A549 (cell line): ENCODE results near the gene CMTM4. TPM values are rescaled to one million over a fixed set of nuclear protein-coding genes. Genes with fewer than 3 reads are reported as not detected.

Source experiments
- ATAC-seq, 2 experiments: fragments of 200-7000 bp in 1 of 2; fragments of >200 bp in 1 of 2; cut with Nextera tagmentation in 1 of 2; cut with Tn5 transposase in 1 of 2; 3 replicates each; pipeline versions ENCODE4 v1.8.0 to v1.9.1; 2018 to 2020; ENCODE audit warnings: mild to moderate bottlenecking in 1 of 2, moderate library complexity in 1 of 2
- CTCF ChIA-PET: fragments of 300-600 bp; sonication (Branson Sonifier 250); formaldehyde crosslinking; extraction: SDS; loops from one replicate; lab custom pipeline; 2021; ENCODE audit warnings: antibody characterized with exemption, inconsistent platforms; lab: Yijun Ruan, JAX
- POLR2A ChIA-PET: fragments of 350-600 bp; formaldehyde crosslinking; extraction: SDS; loops from one replicate; lab custom pipeline; 2021; ENCODE audit warnings: antibody characterized with exemption, inconsistent platforms; lab: Yijun Ruan, JAX
- DNase-seq, 2 experiments: peaks; one replicate each; pipeline versions ENCODE4 v3.0.0 to v3.0.0-alpha.2; 2011 to 2016; ENCODE audit warnings: low read depth in 1 of 2, low spot score in 1 of 2
- FAIRE-seq: peaks from 2 replicates; lab custom pipeline; 2011; peaks lifted over from hg19 to GRCh38; lab: Jason Lieb, UNC
- H3K27ac ChIP-seq, 2 experiments: fragments of >200 bp; sonication (Bioruptor Twin); formaldehyde crosslinking; 3 replicates each; pipeline ENCODE4 v1.5.1; 2016 to 2017
- H3K4me1 ChIP-seq: fragments of >200 bp; sonication (Bioruptor Twin); formaldehyde crosslinking; 3 replicates; pipeline ENCODE4 v1.6.1; 2016
- H3K4me2 ChIP-seq: fragments of >200 bp; sonication (Bioruptor Twin); formaldehyde crosslinking; 3 replicates; pipeline ENCODE4 v1.6.1; 2016
- H3K4me3 ChIP-seq: fragments of >200 bp; sonication (Bioruptor Twin); formaldehyde crosslinking; 3 replicates; pipeline ENCODE4 v1.5.1; 2016
- H3K9me3 ChIP-seq: fragments of >200 bp; sonication (Bioruptor Twin); formaldehyde crosslinking; 3 replicates; pipeline ENCODE4 v1.6.1; 2016
- BHLHE40 ChIP-seq: IDR thresholded peaks from 2 replicates; pipeline ENCODE4 v1.6.1; 2012; ENCODE audit warnings: low read depth, low read length, inconsistent platforms
- E2F6 ChIP-seq: IDR thresholded peaks from 2 replicates; pipeline ENCODE4 v1.6.1; 2012; ENCODE audit warnings: low read depth, borderline replicate concordance
- EHF ChIP-seq: fragments of 250-450 bp; sonication (Bioruptor Pico); IDR thresholded peaks from 2 replicates; pipeline ENCODE4 v1.5.0; 2020; ENCODE audit warnings: mild to moderate bottlenecking
- EHMT2 ChIP-seq: fragments of 200-600 bp; sonication (generic); IDR thresholded peaks from 2 replicates; pipeline ENCODE4 v1.6.1; 2016; ENCODE audit warnings: antibody characterized with exemption, low read depth, mild to moderate bottlenecking, moderate library complexity
- EP300 ChIP-seq, 2 experiments: fragments of >200 bp; sonication (Bioruptor Twin); formaldehyde crosslinking; IDR thresholded peaks; 2 replicates in 1 of 2; 3 replicates in 1 of 2; pipeline ENCODE4 v1.6.1; 2016 to 2017
- FOSL2 ChIP-seq, 2 experiments: fragments of 450-650 bp in 1 of 2; fragments of >200 bp in 1 of 2; sonication (Bioruptor Twin) in 1 of 2; formaldehyde crosslinking; IDR thresholded peaks; 2 replicates each; pipeline versions ENCODE4 v1.5.0 to v1.6.1; 2016 to 2020; ENCODE audit warnings: mild to moderate bottlenecking in 1 of 2, moderate library complexity in 1 of 2
- FOXS1 ChIP-seq: fragments of 250-450 bp; sonication (Bioruptor Pico); IDR thresholded peaks from 2 replicates; pipeline ENCODE4 v1.5.0; 2020; ENCODE audit warnings: mild to moderate bottlenecking, moderate library complexity
- HMGXB4 ChIP-seq: fragments of 250-450 bp; sonication (Bioruptor Pico); IDR thresholded peaks from 2 replicates; pipeline ENCODE4 v1.5.0; 2021; ENCODE audit warnings: mild to moderate bottlenecking, moderate library complexity, borderline replicate concordance
- KDM1A ChIP-seq: fragments of 200-600 bp; sonication (generic); IDR thresholded peaks from 2 replicates; pipeline ENCODE4 v1.6.1; 2016; ENCODE audit warnings: low read depth, mild to moderate bottlenecking
- MAX ChIP-seq: IDR thresholded peaks from 2 replicates; pipeline ENCODE4 v1.6.1; 2012
- MYC ChIP-seq: IDR thresholded peaks from 2 replicates; pipeline ENCODE4 v1.6.1; 2012; ENCODE audit warnings: mild to moderate bottlenecking, inconsistent platforms, low read length, improper control_type of control experiment, borderline replicate concordance
- NR3C1 ChIP-seq: fragments of >200 bp; sonication (Bioruptor Twin); formaldehyde crosslinking; IDR thresholded peaks from 3 replicates; pipeline ENCODE4 v1.6.1; 2017
- PBX3 ChIP-seq: IDR thresholded peaks from 2 replicates; pipeline ENCODE4 v1.6.1; 2012
- RARB ChIP-seq: fragments of 250-450 bp; sonication (Bioruptor Pico); IDR thresholded peaks from 2 replicates; pipeline ENCODE4 v1.8.0; 2021; ENCODE audit warnings: mild to moderate bottlenecking, moderate library complexity
- RFX5 ChIP-seq: fragments of 450-650 bp; IDR thresholded peaks from 2 replicates; pipeline ENCODE4 v1.7.1; 2014; ENCODE audit warnings: antibody characterized with exemption, mild to moderate bottlenecking, moderate library complexity
- SMC3 ChIP-seq: fragments of >200 bp; sonication (Bioruptor Twin); formaldehyde crosslinking; IDR thresholded peaks from 3 replicates; pipeline ENCODE4 v1.6.1; 2018; ENCODE audit warnings: inconsistent platforms
- SREBF2 ChIP-seq: fragments of 450-650 bp; IDR thresholded peaks from 2 replicates; pipeline ENCODE4 v1.6.1; 2014; ENCODE audit warnings: mild to moderate bottlenecking, moderate library complexity
- TFCP2L1 ChIP-seq: fragments of 250-450 bp; sonication (Bioruptor Pico); IDR thresholded peaks from 2 replicates; pipeline ENCODE4 v1.5.0; 2021; ENCODE audit warnings: mild to moderate bottlenecking
- TP53 ChIP-seq: fragments of 250-450 bp; sonication (Bioruptor Pico); IDR thresholded peaks from 2 replicates; pipeline ENCODE4 v1.5.0; 2021; ENCODE audit warnings: mild to moderate bottlenecking, moderate library complexity
- ZC3H11A ChIP-seq: fragments of 450-650 bp; IDR thresholded peaks from 2 replicates; pipeline ENCODE4 v1.6.1; 2014; ENCODE audit warnings: antibody characterized with exemption, mild to moderate bottlenecking
- WGBS: methylation state at CpG from one replicate; pipeline ENCODE4 v1.1.6; 2017; ENCODE audit errors: missing lambda C conversion rate; 5-methylcytosine and 5-hydroxymethylcytosine counted together
- polyA plus RNA-seq, 4 experiments: library from polyadenylated mRNA; depleted of rRNA in 3 of 4; stranded (reverse); fragments of >200 nt; fragmentation: RNase III in 1 of 4; extraction: RNeasy Plus Mini Kit Qiagen cat#74134 plus additional on column Dnase treatment in 1 of 4; gene quantifications; 2 replicates in 3 of 4; 3 replicates in 1 of 4; pipeline ENCODE4 v1.2.3, GENCODE V29; 2011 to 2017

CMTM4 gene
- polyA plus RNA-seq, 2 of the 4 experiments (the other 2 are of a cell fraction), result 24.8 to 58.6 TPM

- no peak for TF ChIP-seq MYC
- no peak for TF ChIP-seq SMC3
- no peak for TF ChIP-seq BHLHE40
- TF ChIP-seq KDM1A, result no peak
- TF ChIP-seq EHMT2, result no peak
- TF ChIP-seq, all 56 proteins: peak for 0
These were observed 14.9 kb downstream of the CMTM4 start (continued) for GRCh38 chr16:66681676-66682075.

- H3K4me3 ChIP-seq, result no peak overlapping the region
- H3K27ac ChIP-seq, result no peak overlapping the region
- TF ChIP-seq TFCP2L1 (CRISPR knock-in tag), result no peak
- TF ChIP-seq PBX3, result no peak
- TF ChIP-seq EP300 (IDR thresholded peaks at IDR 0.05), result no peak
- TF ChIP-seq MAX, result no peak
- TF ChIP-seq TP53, result no peak
- no peak for TF ChIP-seq FOSL2 (IDR thresholded peaks at IDR 0.05)
- TF ChIP-seq FOSL2 (CRISPR knock-in tag; IDR thresholded peaks at IDR 0.05), result no peak
- no peak for TF ChIP-seq E2F6
- no peak for TF ChIP-seq MYC
- TF ChIP-seq HMGXB4 (CRISPR knock-in tag), result no peak
- no peak for TF ChIP-seq EHF
- no peak for TF ChIP-seq ZC3H11A
- TF ChIP-seq EHMT2, result no peak
- TF ChIP-seq SREBF2, result no peak
- no peak for TF ChIP-seq RARB (CRISPR knock-in tag)
- no peak for TF ChIP-seq NR3C1
- TF ChIP-seq FOXS1 (CRISPR knock-in tag), result no peak
- ATAC-seq (no peak), DNase-seq (no peak), FAIRE-seq (no peak)
- ChIA-PET POLR2A (interaction anchor here (0.5 kb wide), 1 partner anchor 63 kb away, joined by 8 read pairs; no protein-coding TSS in a partner anchor), CTCF (interaction anchor here (0.9 to 8.0 kb wide), 3 partner anchors 12 to 217 kb away, joined by 3 to 53 read pairs (median 3); no protein-coding TSS in a partner anchor)
- no peaks in the 10 kb centered on the region for H3K9me3 ChIP-seq
- H3K4me2 ChIP-seq, result no peak overlapping the region
- no peaks in the 10 kb centered on the region for H3K4me1 ChIP-seq
- WGBS, result 95% methylated on average over 2 of the region's 2 CpGs
These were observed 18.2 kb downstream of the CMTM4 start for GRCh38 chr16:66678337-66678736.

GRCh38 chr16:66677836-66678235, 18.7 kb downstream of the CMTM4 start:
- H3K4me1 ChIP-seq, result no peaks in the 10 kb centered on the region
- CTCF ChIA-PET, result interaction anchor here (0.7 to 8.0 kb wide), 6 partner anchors 12 to 218 kb away, joined by 3 to 53 read pairs (median 3); no protein-coding TSS in a partner anchor
- H3K27ac ChIP-seq, result no peak overlapping the region
- POLR2A ChIA-PET, result no interaction called here
- DNase-seq, result no peak
- no peak overlapping the region for H3K4me3 ChIP-seq
- H3K4me2 ChIP-seq, result no peak overlapping the region
- TF ChIP-seq RFX5 (no peak), FOSL2 (IDR thresholded peaks at IDR 0.05) (no peak), FOSL2 (CRISPR knock-in tag; IDR thresholded peaks at IDR 0.05) (no peak)
- TF ChIP-seq, all 56 proteins: peak for 0
- WGBS, result 95% methylated on average over 6 of the region's 6 CpGs
- FAIRE-seq, result no peak
- no peak for ATAC-seq
- no peaks in the 10 kb centered on the region for H3K9me3 ChIP-seq
